Hepatocyte (in vitro differentiated cells): ENCODE results near the gene MBTPS1.

Experiments
- EZH2 ChIP-seq: fragments of 200-600 bp; sonication (generic); IDR thresholded peaks from 2 replicates; pipeline ENCODE4 v1.6.1; 2016; ENCODE audit warnings: antibody characterized with exemption, mild to moderate bottlenecking, borderline replicate concordance
- EZH2phosphoT487 ChIP-seq: fragments of 200-600 bp; sonication (generic); IDR thresholded peaks from one replicate; pipeline ENCODE4 v1.6.1; 2018; ENCODE audit warnings: antibody characterized with exemption, mild to moderate bottlenecking, low read depth, moderate library complexity; ENCODE audit not compliant: unreplicated experiment, severe bottlenecking
- TF ChIP-seq, protein P1 (sequence below): fragments of 200-600 bp; sonication (generic); IDR thresholded peaks from 2 replicates; pipeline ENCODE4 v1.5.1; 2016; ENCODE audit warnings: antibody characterized with exemption, mild to moderate bottlenecking; ENCODE audit not compliant: poor library complexity

DNA sequence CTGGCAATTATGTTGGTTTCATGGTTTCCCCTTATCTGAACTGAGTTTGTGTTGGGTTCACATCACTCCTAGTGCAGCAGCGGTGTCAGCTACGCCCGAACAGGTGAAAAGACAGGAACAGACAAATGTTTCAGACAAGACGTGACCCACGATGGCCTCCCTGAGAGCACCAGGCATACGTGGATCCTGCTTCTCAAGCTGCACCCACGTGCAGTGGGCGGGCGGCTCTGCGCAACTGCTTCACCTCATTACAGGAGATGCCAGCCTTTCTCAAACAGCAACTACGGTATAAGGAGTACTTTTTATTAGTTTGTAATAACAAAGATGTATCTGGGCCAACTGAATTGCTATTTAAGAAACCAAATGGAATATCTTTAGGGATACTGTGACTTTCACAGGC, 41.4 kb downstream of the MBTPS1 start:
- TF ChIP-seq EZH2 (no peak), EZH2phosphoT487 (no peak)
- TF ChIP-seq, protein P1, sequence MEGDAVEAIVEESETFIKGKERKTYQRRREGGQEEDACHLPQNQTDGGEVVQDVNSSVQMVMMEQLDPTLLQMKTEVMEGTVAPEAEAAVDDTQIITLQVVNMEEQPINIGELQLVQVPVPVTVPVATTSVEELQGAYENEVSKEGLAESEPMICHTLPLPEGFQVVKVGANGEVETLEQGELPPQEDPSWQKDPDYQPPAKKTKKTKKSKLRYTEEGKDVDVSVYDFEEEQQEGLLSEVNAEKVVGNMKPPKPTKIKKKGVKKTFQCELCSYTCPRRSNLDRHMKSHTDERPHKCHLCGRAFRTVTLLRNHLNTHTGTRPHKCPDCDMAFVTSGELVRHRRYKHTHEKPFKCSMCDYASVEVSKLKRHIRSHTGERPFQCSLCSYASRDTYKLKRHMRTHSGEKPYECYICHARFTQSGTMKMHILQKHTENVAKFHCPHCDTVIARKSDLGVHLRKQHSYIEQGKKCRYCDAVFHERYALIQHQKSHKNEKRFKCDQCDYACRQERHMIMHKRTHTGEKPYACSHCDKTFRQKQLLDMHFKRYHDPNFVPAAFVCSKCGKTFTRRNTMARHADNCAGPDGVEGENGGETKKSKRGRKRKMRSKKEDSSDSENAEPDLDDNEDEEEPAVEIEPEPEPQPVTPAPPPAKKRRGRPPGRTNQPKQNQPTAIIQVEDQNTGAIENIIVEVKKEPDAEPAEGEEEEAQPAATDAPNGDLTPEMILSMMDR = no peak
